GM20431 (cell line): Measurements from ENCODE around the gene ODC1.

Experiments used
- in situ Hi-C: fragments of 300-500 bp; cut with MseI, MboI; formaldehyde crosslinking; loops from one replicate; pipeline ENCODE4 v1.15.0; 2020; ENCODE audit warnings: low sequenced_read_pairs; ENCODE audit not compliant: unreplicated experiment

The ODC1 gene

DNA sequence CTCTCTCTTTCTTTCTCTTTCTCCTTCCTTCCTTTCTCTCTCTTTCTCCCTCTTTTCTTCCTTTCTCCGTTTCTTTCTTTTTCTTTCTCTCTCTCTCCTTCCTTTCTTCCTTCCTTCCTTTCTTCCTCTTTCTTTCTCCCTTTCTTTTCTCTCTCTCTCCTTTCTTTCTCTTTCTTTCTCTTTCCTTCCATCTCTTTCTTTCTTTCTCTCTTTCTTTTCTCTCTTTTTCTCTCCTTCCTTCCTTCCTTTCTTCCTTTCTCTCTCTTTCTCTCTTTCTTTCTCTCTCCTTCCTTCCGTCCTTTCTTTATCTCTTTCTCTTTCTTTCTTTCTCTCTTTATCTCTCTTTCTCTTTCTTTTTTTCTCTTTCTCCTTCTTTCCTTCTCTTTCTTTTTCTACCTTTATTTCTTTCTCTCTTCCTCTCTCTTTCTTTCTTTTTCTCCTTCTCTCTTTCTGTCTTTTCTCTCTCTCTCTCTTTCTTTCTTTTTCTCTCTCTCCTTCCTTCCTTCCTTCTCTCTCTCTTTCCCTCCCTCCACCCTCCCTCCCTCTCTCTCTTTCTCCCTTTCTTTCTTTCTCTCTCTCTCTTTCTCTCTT, 32.3 kb upstream of the ODC1 start:
- in situ Hi-C loops, result no loop called here

DNA sequence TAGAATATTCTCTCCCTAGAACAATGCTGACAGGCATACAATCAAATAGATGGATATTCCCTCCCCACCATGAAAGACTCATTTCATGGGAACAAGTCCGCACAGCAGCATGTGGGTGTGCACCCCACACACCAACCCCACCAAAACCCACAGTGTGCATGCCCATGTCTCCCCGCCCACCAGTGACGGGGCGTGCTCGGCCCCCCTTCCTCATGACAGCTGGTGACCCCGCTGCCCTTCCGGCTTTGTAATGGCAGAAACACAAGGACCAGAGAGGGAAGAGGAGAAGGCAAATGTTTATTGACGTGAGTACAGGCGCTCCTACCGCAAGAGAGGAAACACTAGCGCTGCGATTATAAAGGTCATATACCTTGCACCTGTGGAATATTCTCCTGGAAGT, 30.8 kb upstream of the ODC1 start:
- in situ Hi-C loops, result no loop called here

DNA sequence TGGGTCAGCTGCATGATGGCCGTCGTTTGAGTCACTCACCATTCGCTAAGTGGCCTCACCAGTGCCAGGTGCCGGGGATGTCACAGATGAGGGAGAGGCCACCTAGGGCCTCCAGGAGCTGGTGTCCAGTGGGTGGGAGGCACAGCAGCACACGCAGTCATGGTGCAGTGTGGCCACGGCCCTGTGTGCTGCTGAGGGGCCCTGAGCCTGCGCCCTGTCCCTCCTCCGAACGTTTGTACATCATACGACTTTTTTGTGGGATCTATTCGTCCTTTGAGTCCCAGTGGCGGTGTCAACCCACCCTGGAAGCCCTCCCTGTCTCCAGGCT, 30.1 kb upstream of the ODC1 start:
- in situ Hi-C loops, result no loop called here

DNA sequence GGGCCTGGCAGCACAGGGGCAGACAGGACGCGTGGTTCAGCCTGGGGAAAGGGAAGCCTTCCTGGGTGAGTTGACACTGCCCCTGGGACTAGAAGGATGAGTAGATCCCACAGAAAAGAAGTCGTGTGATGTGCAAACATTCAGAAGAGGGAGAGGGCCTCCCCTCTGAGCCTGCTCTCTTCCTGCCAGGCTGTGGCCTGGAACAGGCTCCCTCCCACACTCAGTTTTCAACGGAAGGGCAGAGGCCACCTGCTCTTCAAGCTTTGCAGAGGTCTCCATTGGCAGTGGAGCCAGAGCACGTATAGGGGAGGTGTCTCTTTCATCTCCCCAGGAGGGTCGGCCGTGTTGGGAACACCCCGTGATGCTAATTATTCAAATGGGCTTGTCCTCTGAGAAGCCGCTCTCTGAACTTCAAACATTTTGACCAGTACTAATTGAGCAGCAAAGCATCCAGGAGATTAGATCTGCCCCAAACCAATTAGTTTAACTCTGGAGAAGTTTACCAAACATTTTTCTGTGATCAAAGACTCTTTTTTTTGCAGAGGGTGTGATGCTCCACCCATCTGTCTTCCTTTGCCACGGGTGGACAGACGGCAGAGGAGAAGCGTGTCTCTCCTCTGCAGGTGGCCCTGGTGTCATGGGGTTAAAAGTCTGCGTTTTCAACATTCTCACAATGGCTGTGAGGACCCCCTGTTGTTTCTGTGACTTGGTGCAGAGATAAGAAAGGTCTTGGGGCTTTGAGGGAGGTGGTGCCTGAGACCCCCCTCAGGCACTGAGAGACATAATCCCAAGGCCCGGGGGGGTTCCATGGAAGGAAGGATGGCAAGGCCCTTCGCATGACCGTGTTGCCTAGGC, 29.5 kb upstream of the ODC1 start:
- in situ Hi-C loops, result no loop called here

DNA sequence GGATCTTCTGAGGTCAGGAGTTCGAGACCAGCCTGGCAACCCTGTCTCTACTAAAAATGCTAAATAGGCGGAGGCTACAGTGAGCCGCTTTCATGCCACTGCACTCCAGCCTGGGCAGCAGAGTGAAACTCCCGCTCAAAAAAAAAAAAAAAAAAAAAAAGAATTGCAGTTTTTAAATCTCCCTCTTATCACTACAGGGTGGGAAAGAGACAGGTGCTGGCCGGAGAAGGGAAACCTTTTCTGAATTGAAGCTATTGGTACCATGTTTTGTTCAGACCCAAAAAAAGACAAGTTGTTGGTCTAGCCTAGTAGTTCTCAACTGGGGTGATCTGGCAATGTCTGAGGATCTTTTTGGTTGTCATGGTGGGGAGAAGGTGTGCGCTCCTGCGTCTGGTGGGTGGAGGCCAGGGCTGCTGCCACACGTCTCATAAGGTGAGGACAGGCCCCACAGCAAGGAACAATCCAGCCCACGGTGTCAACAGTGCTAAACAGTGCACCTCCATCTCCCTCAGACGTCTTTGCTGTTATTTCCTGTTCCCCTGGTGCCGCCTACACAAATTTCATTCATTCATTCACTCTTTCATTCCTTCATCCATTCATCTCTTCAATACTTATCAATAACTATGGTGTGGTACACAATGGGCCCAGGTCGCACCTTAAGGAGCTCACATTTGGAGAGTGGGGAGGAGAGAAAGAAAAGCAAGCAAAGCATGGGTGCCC, 28.8 kb upstream of the ODC1 start:
- in situ Hi-C loops, result no loop called here

DNA sequence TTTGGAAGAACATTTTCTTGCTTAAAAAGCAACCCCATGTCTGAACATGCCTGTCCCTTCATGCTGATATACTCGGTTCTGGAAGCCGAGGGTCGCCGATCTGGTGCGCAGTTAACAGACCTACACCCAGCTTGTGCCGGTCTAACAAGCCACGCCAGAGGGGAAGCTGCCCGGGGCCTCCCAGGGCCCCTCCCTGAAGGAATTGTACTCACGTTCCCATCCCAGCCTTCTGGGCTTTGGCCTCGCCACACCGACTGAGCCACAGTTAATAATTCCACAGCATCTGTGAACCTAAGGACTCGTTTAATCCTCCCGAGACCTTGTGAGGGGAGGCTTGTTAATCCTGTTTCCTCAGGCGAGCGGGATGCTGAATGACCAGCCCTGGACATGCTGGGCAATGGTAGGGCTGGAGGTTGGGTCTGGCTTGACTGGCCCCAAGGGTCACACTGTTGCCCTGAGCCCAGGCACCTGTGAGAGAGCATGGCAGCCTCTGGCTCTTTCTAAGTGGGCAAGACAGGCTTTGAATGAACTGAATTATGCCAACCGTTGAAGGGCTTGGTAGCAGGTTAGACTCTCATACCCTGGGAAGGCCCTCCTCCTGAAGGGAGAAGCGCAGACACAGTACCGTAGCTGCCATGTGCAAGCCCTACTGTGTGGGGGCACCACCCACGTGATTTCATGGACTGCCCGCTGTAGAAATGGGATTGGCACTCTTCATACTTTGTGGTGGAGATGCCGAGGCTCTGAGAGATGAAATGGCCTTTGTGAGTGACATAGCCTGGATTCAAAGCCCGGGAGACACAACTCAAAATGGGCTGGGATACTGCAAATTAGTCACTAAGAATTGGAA, 27.9 kb upstream of the ODC1 start:
- in situ Hi-C loops, result no loop called here

DNA sequence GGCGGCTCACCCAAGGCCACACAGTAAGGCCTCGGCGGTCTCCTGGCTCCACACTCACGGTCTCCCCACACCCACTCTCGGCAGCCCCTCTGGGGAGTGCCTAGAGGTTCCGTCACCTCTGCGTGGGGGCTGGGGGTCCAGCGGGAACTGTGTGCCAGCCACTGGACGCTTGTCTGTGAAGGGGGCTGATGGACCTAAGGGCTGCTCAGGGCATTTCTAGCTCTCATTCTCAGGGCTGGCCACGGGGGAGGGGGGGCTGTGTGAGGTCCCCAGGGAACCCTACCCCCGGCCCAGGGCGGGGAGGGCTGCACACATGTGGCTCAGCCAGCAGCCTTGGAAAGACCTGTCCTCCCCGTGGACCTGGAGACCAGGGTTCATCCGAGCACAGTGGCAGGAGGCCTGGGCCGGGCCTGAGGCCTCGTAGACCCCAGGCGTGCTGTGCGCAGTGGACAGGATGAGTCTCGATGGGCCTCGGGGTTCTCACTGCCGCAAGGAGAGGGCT, 27.1 kb upstream of the ODC1 start:
- in situ Hi-C loops, result no loop called here

DNA sequence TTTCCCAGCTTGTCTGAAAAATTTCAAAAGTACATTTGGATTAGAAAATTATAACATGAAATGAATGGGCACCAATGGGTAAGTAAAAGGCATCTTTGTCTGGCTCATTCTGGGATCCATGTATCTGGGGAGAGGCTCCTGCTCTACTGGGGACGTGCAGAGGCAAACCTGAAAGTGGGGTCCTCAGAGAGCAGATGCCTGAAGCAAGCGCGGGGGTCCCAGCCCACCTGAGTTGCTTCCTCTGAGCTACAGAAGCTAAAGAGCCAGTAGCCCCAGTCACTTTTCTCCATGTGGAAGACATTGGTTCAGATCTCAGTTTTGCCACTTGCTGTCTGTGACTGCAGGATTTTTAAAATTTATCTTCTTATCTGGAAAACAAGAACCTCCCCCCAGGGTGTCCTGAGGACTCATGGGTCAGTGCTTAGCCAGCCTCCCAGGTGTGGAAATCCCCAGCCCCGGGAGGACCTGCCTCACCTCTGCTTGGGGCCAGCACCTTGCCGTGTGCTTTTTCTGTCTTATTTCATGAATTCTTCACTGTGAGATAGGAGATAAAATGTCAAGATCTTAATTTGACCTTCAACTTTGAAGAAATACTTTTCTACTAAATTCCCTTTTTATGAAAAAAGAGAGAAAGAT, 25.1 kb upstream of the ODC1 start:
- in situ Hi-C loops, result no loop called here

DNA sequence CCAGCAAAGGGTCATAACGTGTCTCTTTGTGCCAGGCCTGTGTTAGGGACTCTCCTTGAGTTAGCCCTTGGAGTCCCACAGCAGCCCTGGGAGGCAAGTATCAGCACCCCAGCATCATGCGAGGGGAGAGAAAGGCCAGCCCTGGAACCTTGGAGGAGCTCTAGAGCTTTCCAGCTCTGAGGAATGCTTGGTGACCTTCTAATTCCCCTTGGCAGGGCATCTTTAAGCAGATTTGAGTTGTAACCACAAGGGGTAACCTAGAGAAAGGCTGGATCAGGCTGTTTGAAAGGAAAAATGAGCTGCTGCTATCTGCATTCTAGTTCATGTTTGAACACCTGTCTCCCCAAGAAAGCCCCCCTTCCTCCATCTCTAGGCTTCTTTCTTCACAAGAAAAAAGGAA, 23.8 kb upstream of the ODC1 start:
- in situ Hi-C loops, result no loop called here

DNA sequence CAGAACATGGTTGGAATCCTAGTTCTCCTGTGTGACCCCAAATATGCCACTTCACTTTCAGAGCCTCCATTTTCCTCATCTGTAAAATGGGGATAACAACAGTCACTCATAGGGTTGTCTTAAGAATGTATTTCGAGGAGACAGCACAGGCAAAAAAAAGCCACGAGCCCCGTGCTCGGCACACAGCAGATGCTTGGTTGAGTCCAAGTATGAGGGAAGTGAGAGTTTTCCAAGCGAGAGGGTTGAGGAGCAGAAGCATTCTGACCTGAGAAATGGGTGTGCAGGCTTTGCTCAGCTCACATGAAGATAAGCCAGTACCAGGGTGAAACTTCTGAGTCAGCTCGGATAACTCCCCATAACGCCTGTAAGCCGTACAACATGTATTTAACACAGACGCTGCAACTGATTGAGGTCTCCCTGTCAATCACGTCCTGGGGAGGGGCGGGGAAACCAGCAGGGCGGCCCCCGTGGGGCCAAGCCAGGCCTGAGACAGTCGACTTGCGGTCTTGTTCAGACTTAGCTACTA, 23.0 kb upstream of the ODC1 start:
- in situ Hi-C loops, result no loop called here

DNA sequence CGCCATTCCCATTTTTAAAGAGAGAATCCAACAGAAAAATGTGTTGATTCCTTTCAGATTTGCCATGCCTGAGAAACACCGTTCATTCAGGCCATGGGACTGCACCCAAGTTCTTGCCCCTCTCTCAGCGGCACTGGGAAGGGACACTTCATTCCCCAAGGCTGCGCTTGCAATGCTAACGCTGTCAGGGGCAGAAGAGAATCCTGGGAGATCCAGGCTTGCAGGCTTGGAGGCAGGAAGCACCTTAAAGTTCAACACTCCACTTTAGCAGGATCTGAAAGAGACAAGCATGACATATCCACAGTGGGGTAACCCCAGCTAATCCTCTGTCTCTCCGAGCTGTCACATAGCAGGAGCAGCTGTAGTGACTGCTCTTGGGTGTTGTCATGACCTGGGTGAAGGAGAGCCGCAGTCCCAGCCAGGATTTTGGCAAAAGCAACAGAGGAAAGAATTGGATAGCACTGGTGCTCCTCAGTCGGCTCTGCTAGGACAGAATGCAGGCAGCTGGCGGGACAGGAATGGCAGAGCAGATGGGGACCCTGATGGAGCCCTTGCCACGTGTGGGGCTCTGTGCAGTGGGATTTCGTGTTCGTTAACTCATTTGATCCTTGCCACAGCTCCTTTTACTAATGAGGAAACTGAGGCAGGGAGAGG, 22.0 kb upstream of the ODC1 start:
- in situ Hi-C loops, result no loop called here

DNA sequence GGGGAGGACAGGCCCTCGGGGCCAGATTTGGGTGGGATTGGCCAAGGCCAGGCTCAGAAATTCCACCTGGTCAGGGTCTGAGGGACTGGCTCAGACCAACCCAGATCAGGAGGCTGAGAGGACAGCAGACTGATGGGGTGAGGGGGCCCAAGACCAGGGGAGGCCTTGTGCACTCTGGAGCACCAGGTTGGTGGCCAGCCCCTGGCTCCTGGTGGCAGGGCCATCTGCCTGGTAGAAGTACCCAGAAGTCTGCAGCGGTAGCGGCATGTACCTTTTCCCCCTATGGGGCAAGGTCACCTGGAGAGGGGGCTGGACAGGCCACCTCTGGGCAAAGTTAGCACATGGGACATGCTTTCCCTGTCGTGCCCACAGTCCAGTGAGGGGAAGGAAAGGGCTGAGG, 21.2 kb upstream of the ODC1 start:
- in situ Hi-C loops, result no loop called here

DNA sequence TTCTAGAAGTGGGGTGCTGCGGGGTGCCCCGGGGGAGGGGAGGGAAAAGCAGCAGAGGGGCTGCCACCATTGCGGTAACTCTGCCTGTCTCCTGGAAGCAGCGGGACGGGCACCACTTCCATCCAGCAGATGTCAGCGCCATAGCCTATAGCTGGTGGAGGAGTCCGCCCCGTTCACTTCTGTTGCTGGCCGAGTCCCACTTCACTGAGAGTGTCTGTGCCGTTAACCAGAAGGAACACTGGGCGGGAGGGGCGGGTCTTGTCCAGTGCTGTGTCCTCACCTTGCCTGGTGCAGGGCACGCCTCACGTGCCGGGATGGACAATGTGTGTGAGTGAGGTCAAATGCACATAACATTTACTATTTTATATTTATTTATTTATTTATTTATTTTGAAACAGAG, 19.3 kb upstream of the ODC1 start:
- in situ Hi-C loops, result no loop called here

DNA sequence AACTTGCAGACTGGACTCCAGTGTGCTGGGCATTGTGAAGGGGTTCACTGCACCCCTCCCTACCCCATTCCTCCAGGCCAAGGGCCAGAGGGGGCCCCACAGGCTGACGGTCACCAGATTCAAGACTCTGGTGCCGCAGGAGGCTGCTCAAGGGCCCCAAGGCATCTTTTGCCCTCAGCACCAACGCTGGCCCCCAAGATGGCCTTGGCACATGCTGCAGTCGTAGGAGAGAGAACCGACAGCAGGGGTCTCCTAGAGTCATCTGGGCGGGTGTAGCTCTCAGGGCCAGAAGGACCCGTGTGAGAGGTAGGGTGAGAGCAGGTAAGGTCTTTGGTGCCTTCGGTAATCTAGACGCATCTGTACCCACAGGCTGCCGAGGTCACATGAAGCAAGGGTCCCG, 18.7 kb upstream of the ODC1 start:
- in situ Hi-C loops, result no loop called here

DNA sequence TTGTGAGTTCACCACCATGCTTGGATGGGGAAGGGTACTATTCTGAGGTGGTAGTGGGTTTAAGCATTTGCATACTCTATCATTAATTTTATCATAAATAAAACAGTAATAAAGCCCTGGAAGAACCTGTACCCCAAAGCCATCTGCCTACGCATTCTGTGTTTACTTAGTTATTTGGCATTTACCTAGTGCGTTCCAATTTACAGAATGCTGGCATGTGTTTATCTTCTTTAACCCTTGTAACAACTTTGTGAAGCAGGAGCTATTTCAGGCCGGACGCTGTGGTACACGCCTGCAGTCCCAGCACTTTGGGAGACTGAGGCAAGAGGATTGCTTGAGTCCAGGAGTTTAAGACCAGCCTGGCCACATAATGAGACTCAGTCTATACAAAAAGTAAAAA, 17.8 kb upstream of the ODC1 start:
- in situ Hi-C loops, result no loop called here

DNA sequence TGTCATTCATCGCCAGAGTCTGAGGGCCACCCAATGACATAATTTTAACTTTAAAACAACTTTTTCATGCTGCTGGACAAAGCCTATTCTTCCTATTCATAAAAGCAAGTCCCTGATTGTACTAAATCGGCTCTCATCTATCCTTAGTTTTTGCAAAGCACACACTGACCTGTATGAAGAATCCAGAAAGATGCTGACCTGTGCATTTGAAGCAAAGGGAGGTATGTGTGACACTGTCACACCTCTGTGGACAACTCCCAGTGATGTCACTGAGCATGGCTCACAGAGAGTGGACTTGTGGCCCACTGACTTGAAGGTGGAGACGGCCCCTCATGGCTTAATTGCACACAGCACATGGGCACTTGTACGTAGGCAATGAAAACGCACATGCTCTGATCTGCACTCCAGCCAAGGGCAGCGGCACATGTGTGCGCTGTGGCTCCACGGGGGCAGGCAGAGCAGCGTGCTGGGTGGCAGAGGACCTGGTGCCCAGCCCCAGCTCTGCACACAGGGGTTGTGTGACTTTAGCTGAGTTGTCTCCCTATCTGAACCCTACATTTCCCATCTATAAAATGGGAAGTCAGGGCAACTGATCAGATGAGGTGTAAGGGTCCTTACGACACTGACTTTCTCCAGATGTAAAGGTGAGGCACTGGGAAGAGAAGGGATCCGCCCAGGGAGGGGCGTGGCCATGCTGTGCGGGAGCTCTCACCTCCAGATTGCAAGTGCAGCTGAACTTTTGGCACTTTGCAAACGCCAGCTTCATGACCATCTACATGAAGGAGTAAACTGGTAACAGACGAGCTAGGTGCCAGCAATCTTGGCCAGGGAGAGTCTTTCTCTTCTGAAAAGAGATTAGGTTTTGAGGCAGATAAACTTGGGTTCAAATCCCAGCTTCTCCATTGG, 14.3 kb upstream of the ODC1 start:
- in situ Hi-C loops, result no loop called here

DNA sequence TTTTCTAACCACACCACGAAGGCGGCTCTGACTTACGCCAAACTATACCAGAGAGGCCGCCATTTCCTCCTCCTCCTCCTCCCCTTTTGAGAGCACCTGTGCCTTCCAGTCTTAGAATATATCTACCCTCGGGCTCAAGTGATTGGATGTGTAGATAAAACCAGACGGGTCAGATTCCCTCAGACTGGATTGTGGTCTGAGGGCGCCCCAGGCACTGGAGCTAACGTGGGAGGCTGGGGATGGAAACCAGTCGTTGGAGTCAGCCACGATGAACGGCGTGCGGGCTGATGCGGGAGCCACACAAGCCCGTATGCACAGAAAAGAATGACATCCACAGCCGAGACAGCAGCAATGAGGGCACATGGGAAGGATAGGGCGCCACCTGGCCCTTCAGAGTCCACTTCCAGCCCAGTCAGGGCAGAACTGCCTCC, 12.3 kb upstream of the ODC1 start:
- in situ Hi-C loops, result no loop called here
